Purkinje cell (primary cell): ENCODE measurements around the gene THADA. TPM values are rescaled to one million over a fixed set of nuclear protein-coding genes. Genes with fewer than 3 reads are reported as not detected.

Experiments
- polyA plus RNA-seq: library from polyadenylated mRNA; unstranded; fragments of >200 nt; fragmentation: Nextera tagmentation; gene quantifications from 2 replicates; pipeline ENCODE4 v1.2.1, GENCODE V29; 2014

THADA gene, protein sequence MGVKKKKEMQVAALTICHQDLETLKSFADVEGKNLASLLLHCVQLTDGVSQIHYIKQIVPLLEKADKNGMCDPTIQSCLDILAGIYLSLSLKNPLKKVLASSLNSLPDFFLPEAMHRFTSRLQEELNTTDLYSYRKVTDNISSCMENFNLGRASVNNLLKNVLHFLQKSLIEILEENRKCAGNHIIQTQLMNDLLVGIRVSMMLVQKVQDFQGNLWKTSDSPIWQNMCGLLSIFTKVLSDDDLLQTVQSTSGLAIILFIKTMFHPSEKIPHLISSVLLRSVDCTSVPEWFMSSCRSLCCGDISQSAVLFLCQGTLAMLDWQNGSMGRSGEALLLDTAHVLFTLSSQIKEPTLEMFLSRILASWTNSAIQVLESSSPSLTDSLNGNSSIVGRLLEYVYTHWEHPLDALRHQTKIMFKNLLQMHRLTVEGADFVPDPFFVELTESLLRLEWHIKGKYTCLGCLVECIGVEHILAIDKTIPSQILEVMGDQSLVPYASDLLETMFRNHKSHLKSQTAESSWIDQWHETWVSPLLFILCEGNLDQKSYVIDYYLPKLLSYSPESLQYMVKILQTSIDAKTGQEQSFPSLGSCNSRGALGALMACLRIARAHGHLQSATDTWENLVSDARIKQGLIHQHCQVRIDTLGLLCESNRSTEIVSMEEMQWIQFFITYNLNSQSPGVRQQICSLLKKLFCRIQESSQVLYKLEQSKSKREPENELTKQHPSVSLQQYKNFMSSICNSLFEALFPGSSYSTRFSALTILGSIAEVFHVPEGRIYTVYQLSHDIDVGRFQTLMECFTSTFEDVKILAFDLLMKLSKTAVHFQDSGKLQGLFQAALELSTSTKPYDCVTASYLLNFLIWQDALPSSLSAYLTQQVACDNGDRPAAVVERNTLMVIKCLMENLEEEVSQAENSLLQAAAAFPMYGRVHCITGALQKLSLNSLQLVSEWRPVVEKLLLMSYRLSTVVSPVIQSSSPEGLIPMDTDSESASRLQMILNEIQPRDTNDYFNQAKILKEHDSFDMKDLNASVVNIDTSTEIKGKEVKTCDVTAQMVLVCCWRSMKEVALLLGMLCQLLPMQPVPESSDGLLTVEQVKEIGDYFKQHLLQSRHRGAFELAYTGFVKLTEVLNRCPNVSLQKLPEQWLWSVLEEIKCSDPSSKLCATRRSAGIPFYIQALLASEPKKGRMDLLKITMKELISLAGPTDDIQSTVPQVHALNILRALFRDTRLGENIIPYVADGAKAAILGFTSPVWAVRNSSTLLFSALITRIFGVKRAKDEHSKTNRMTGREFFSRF (N-terminal part only)
- 5.9 and 10.7 TPM in 2 replicates for polyA plus RNA-seq

DNA sequence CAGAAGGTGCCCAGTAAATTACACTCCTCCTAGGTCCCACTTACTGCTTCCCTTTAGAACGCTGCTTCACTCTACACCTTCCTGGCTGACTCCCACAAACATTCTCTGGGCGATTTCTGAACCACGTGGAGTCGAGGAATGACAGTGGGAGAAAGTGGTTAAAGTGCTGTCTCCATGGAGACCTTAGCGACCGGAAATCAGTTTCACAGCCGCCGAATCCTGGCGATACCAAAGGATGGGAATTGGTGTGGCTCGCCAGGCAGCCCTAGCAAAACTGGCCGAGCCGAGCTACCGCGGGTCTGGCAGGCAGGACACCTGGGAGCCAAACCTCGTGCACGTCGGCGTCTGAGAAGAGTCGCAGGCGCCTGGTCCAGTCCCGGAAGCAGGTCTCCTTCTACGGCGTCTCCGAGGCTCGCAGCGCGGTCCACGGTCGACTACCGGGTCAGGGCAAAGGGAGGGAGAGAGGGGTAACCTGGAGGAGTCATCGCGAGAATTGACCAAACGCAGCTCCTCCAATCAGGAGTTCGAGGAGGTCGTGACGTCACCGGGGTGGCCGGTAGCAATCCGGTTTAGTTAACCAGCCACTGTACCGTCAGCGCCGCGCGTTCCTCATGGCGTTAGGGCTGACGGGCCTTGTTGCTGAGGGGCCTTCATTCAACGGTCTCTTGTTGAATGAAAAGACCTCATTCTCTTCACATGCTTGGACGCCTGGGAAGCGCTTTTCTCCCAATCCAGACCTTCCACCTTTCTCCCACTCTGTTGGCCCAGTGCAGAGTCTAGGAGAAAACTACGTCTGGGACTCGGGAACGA, at the start of gene THADA:
Gene THADA, minus strand, starts transcription at position 436 of the 810 bp plus-strand sequence. CDS start 3,646 bp downstream, outside the sequence.

DNA sequence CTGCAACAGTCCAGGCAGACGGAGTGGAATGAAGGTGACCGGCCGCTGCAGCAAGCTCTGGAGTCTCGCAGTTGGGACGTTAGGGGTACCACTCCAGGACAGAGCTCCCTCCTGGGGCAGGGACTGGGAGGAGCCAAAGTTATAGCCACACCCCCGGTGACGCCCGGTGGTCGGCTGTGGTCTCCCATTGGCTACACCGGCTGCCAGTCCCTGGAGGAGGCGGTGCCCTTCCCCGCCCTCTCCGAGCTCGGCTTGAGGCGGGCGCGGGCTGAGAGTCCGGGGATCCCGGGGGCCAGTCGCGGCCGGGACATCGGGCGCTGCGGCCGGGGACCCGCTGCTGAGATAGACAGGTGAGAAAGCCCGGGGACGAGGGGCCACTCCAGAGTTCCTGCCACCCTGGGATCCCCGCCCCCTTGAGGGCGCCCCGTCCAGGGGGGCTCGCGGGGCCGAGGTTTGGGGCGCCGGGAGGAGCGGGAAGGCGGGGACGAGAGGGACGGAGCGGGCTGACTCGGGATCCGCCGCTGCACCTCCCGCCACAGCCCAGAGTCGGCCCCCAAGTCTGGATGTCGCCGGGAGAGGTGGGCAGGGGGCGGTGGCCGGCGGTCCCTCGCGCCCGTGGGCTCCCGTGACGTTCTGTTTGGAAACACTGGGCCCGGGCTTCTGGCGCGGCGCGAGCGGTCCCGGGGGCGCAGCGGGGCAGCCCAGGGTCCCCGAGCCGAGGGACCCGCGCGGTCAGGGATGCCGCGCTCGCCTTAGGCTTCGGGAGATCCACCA, 41.4 kb upstream of the THADA start, which contains the start of gene PLEKHH2:
Gene PLEKHH2, plus strand, starts transcription at position 231 of the 774 bp plus-strand sequence. CDS start 7,414 bp downstream, outside the sequence.

DNA sequence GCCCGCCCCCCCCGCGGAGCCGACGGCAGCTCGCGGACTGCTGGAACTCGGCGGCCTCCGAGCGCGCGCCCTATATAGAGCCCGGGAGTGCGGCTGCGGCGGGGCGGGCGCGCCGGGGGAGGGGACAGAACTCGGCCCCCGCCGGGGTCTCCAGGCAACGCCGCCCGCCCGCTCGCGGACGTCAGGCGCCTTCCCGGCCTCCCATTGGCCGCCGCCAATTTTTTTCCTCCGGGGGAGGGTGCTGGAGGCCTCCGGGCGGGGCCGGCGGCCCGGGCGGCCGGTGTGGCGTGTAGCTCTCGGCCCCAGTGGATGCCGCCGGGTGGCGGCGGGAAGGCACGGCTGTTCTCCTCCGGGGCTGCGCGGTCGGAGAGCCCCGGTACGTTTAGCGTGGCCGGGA, 369.3 kb downstream of the THADA start, which contains the start of gene ZFP36L2:
Gene ZFP36L2, minus strand, starts transcription at position 49 of the 397 bp plus-strand sequence. CDS start 291 bp downstream, outside the sequence.

Other genes with a start within 250 kb of the THADA start
- 15.9 and 19.2 TPM in 2 replicates for gene PLEKHH2, start 41.2 kb upstream of the THADA start, polyA plus RNA-seq
- 1.7 and 2.1 TPM in 2 replicates for gene C1GALT1C1L, start 80.4 kb upstream of the THADA start, polyA plus RNA-seq
- 69.8 and 97.9 TPM in 2 replicates for gene DYNC2LI1, start 178.0 kb upstream of the THADA start, polyA plus RNA-seq
- 0.48 and 1.3 TPM in 2 replicates for gene ABCG5, start 242.8 kb upstream of the THADA start, polyA plus RNA-seq
- gene ABCG8, start 242.9 kb upstream of the THADA start, polyA plus RNA-seq = 1.1 TPM in 1 of 2 replicates, not detected in the other